CD4-positive, alpha-beta memory T cell (primary cell): ENCODE data around the gene SMKR1. TPM values are rescaled to one million over a fixed set of nuclear protein-coding genes. Genes with fewer than 3 reads are reported as not detected.
"Not testable (repeated sequence)": the region's sequence is repeated elsewhere in the genome, so short reads cannot be mapped to it uniquely, and the experiment has no call there.

Experiments
- CTCF ChIA-PET: fragments of 350-600 bp; sonication (Branson Sonifier 250); formaldehyde crosslinking; loops from one replicate; lab custom pipeline; 2021; ENCODE audit warnings: inconsistent platforms; ENCODE audit not compliant: partially characterized antibody; lab: Charles Lee
- POLR2A ChIA-PET: fragments of 350-600 bp; sonication (Branson Sonifier 250); formaldehyde crosslinking; loops from one replicate; lab custom pipeline; 2021; ENCODE audit not compliant: partially characterized antibody; lab: Charles Lee
- DNase-seq, 5 donors: peaks; one replicate each; pipeline versions ENCODE4 v3.0.0 to v3.0.0-alpha.2; 2020 to 2022; ENCODE audit warnings: mixed read lengths in 1 of 5
- H3K27ac ChIP-seq: one replicate; pipeline ENCODE4 v1.7.0; 2013; ENCODE audit warnings: low read depth, low read length
- H3K27me3 ChIP-seq: 2 replicates; pipeline ENCODE4 v1.7.0; 2013; ENCODE audit warnings: mild to moderate bottlenecking, low read length, moderate library complexity; ENCODE audit not compliant: insufficient read depth
- H3K36me3 ChIP-seq: 2 replicates; pipeline ENCODE4 v1.7.0; 2013; ENCODE audit warnings: mild to moderate bottlenecking, low read length, moderate library complexity; ENCODE audit not compliant: insufficient read depth
- H3K4me1 ChIP-seq: 2 replicates; pipeline ENCODE4 v1.7.0; 2013; ENCODE audit warnings: mild to moderate bottlenecking, low read length, moderate library complexity; ENCODE audit not compliant: insufficient read depth
- H3K4me3 ChIP-seq, 2 donors: one replicate each; pipeline ENCODE4 v1.7.0; 2013; ENCODE audit warnings: low read length in 2 of 2, mild to moderate bottlenecking in 1 of 2
- H3K9me3 ChIP-seq, 2 donors: one replicate each; pipeline ENCODE4 v1.7.0; 2013; ENCODE audit warnings: low read length in 2 of 2, control low read depth in 1 of 2; ENCODE audit not compliant: control insufficient read depth in 1 of 2
- H3K27ac Mint-ChIP-seq, 7 donors: one replicate each; pipeline ENCODE4 v1.8.0; 2020 to 2021; ENCODE audit warnings: mixed read lengths in 7 of 7, mild to moderate bottlenecking in 6 of 7, inconsistent platforms in 3 of 7, moderate library complexity in 3 of 7
- H3K27me3 Mint-ChIP-seq, 2 donors: one replicate each; pipeline ENCODE4 v1.8.0; 2020 to 2021; ENCODE audit warnings: mixed read lengths in 2 of 2
- H3K36me3 Mint-ChIP-seq, 2 donors: one replicate each; pipeline ENCODE4 v1.8.0; 2020 to 2021; ENCODE audit warnings: mixed read lengths in 2 of 2, inconsistent platforms in 1 of 2, mild to moderate bottlenecking in 1 of 2
- H3K4me1 Mint-ChIP-seq, 4 donors: one replicate each; pipeline ENCODE4 v1.8.0; 2020 to 2021; ENCODE audit warnings: mixed read lengths in 4 of 4, mild to moderate bottlenecking in 1 of 4
- H3K4me3 Mint-ChIP-seq, 8 donors: one replicate each; pipeline ENCODE4 v1.8.0; 2020 to 2021; ENCODE audit warnings: mixed read lengths in 8 of 8, mild to moderate bottlenecking in 7 of 8, moderate library complexity in 6 of 8, inconsistent platforms in 3 of 8
- H3K9me3 Mint-ChIP-seq, 8 donors: one replicate each; pipeline ENCODE4 v1.8.0; 2020 to 2021; ENCODE audit warnings: mixed read lengths in 8 of 8, mild to moderate bottlenecking in 5 of 8, inconsistent platforms in 3 of 8, moderate library complexity in 1 of 8
- intact Hi-C: fragments of 100-400 bp; cut with micrococcal nuclease; formaldehyde crosslinking; loops from one replicate; pipeline ENCODE4 v1.15.1; 2023
- polyA plus RNA-seq, 2 donors: library from polyadenylated mRNA; unstranded; fragments of 300-500 nt; fragmentation: Illumina TruSeq; gene quantifications; one replicate each; pipeline ENCODE4 v1.2.3, GENCODE V29; 2021
- total RNA-seq, 2 experiments: library from RNA; stranded (reverse); gene quantifications; one replicate each; pipeline ENCODE4 v1.2.3, GENCODE V29; 2021

SMKR1 gene
- total and polyA plus RNA-seq, 4 experiments from 2014 or later: 1.2 to 7.9 (median 2.0) TPM

DNA sequence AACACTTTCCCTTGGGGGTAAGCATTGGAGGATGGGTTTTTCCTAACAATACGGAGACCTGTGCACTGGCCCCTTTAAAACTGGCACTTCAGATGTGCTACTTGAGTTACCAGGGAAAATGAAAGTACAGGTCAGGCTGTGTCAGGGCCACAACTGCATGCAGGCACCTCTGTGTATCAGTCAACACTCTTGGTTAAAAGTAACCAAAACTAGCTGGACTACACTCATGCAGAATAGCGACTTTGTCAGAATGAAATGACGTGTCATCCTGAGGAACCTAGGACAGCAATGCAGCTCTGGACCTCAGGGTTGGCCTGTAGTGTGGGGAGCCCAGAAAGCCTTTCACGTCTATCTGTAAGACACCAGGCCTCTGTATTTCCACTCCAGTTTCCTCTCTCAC lies 33.8 kb upstream of the SMKR1 start:
- Mint-ChIP-seq H3K4me1 (no peaks in the 10 kb centered on the region), H3K4me3 (no peak overlapping the region), H3K9me3 (no peaks in the 10 kb centered on the region), H3K36me3 (no peaks in the 10 kb centered on the region), H3K27ac (peak overlapping the region in 1 of 7 donors; percentile 35), H3K27me3 (no peaks in the 10 kb centered on the region)
- Histone ChIP-seq H3K36me3 (no peaks in the 10 kb centered on the region), H3K4me3 (no peak overlapping the region), H3K9me3 (no peaks in the 10 kb centered on the region), H3K4me1 (no peaks in the 10 kb centered on the region), H3K27me3 (no peaks in the 10 kb centered on the region), H3K27ac (no peak overlapping the region)
- CTCF ChIA-PET: interaction anchor here (0.9 to 8.1 kb wide), 7 partner anchors 12 to 126 kb away, joined by 3 to 136 read pairs (median 4); no protein-coding TSS in a partner anchor
- POLR2A ChIA-PET: no interaction called here
- intact Hi-C loops: no loop called here
- DNase-seq: peak in 1 of 5 donors; percentile 1

DNA sequence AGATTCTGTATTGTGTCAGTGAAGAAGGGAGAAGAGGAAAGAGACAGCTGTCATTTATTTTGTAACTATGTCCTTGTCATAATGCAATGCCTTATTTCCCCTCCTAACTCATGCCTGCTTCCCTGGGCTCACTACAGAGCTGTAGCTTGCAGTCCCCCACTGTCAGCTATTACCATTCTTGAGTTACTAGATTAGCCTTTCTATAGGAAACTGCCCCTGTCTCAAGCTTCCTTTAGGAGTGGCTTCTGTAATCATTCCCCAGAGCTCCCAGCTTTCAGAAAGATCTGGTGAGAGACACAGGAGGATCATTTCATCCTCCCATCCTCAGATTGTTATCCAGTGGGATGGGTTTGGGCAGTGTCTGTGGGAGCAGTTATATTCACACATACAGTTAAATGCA lies 32.4 kb upstream of the SMKR1 start:
- ChIA-PET POLR2A (no interaction called here), CTCF (interaction anchor here (0.6 to 8.1 kb wide), 10 partner anchors 17 to 801 kb away, joined by 3 to 136 read pairs (median 3); no protein-coding TSS in a partner anchor)
- Histone ChIP-seq H3K9me3 (no peaks in the 10 kb centered on the region), H3K4me3 (no peak overlapping the region), H3K27me3 (no peaks in the 10 kb centered on the region), H3K36me3 (no peaks in the 10 kb centered on the region), H3K27ac (no peak overlapping the region), H3K4me1 (no peaks in the 10 kb centered on the region)
- Mint-ChIP-seq H3K4me1 (no peaks in the 10 kb centered on the region), H3K9me3 (no peaks in the 10 kb centered on the region), H3K27me3 (no peaks in the 10 kb centered on the region), H3K4me3 (no peak overlapping the region), H3K36me3 (no peaks in the 10 kb centered on the region), H3K27ac (no peak overlapping the region)
- no peak for DNase-seq
- intact Hi-C loops: loop anchor here (5.0 to 10.0 kb wide), 2 partner anchors 542 to 565 kb away; no protein-coding TSS in a partner anchor

DNA sequence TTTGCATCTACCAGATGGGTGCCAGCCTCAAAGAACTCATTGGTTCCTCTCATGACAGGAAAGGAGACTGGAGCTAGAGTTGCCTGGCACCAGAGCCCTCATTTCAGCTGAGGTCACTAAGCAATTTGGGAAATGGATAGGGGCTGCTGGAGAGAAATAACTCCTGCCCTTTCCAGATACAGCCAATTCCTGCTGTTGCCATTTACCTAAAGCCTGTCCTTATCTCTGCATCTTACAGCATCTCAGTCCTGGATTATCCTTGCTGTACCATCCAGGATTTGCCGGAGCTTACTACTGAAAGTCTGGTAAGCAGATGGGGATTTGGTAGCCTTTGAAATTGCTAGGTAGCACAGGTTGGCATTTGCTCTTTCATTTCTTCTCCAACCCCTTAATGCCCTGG lies 31.9 kb upstream of the SMKR1 start:
- Mint-ChIP-seq H3K27me3 (no peaks in the 10 kb centered on the region), H3K4me1 (no peaks in the 10 kb centered on the region), H3K4me3 (no peak overlapping the region), H3K36me3 (no peaks in the 10 kb centered on the region), H3K9me3 (no peaks in the 10 kb centered on the region), H3K27ac (no peak overlapping the region)
- no peak for DNase-seq
- Histone ChIP-seq H3K4me1 (no peaks in the 10 kb centered on the region), H3K36me3 (no peaks in the 10 kb centered on the region), H3K27ac (no peak overlapping the region), H3K4me3 (no peak overlapping the region), H3K9me3 (no peaks in the 10 kb centered on the region), H3K27me3 (no peaks in the 10 kb centered on the region)
- intact Hi-C loops: loop anchor here (5.0 to 10.0 kb wide), 2 partner anchors 542 to 566 kb away; no protein-coding TSS in a partner anchor
- ChIA-PET POLR2A (no interaction called here), CTCF (interaction anchor here (0.6 to 8.1 kb wide), 11 partner anchors 18 to 801 kb away, joined by 3 to 136 read pairs (median 3); no protein-coding TSS in a partner anchor)

DNA sequence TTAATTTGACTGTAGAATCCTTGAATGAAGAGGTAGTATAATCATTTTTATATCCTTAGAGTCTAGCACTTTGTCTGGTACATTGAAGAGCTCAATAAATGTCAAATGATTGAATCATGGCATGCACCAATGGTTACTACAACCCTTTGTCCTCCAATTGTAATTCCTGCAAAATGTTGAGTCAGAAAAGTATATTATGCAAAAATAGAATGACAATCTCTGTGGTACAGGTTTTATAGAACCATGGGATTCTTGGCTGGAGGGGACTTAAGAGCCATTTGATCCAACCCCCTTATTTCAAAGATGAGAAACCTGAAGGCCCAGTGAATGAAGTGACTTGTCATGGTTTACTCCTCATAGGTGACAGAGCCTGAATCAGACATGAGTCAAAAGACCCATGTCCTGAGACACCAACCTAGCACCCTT lies 30.9 kb upstream of the SMKR1 start:
- intact Hi-C loops: loop anchor here (5.0 to 10.0 kb wide), 2 partner anchors 541 to 567 kb away; no protein-coding TSS in a partner anchor
- H3K36me3 ChIP-seq: no peaks in the 10 kb centered on the region
- H3K4me1 ChIP-seq: no peaks in the 10 kb centered on the region
- Mint-ChIP-seq H3K4me3 (no peak overlapping the region), H3K36me3 (no peaks in the 10 kb centered on the region), H3K27ac (no peak overlapping the region), H3K4me1 (no peaks in the 10 kb centered on the region), H3K27me3 (no peaks in the 10 kb centered on the region), H3K9me3 (no peaks in the 10 kb centered on the region)
- H3K4me3 ChIP-seq: no peak overlapping the region
- no peak overlapping the region for H3K27ac ChIP-seq
- ChIA-PET POLR2A (no interaction called here), CTCF (interaction anchor here (0.6 to 8.1 kb wide), 20 partner anchors 9 to 380 kb away, joined by 3 to 136 read pairs (median 4); partner anchors contain the start of gene STRIP2)
- DNase-seq: no peak
- no peaks in the 10 kb centered on the region for H3K9me3 ChIP-seq
- H3K27me3 ChIP-seq: no peaks in the 10 kb centered on the region

DNA sequence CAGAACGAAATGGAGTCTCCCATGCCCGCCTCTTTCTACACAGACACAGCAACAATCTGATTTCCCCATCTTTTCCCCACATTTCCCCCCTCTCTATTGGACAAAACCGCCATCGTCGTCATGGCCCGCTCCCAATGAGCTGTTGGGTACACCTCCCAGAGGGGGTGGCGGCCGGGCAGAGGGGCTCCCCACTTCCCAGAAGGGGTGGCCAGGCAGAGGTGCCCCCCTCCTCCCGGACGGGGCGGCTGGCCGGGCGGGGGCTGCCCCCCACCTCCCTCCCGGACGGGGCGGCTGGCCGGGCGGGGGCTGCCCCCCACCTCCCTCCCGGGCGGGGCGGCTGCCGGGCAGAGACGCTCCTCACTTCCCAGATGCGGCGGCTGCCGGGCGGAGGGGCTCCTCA lies 26.4 kb upstream of the SMKR1 start:
- H3K9me3 Mint-ChIP-seq, H3K36me3 ChIP-seq, POLR2A ChIA-PET, H3K27me3 Mint-ChIP-seq, H3K9me3 ChIP-seq, H3K36me3 Mint-ChIP-seq, H3K27me3 ChIP-seq, CTCF ChIA-PET, H3K4me1 ChIP-seq, H3K4me1 Mint-ChIP-seq, DNase-seq, H3K27ac Mint-ChIP-seq, H3K4me3 Mint-ChIP-seq, H3K4me3 ChIP-seq, H3K27ac ChIP-seq: not testable (repeated sequence)
- intact Hi-C loops: loop anchor here (10.0 kb wide), 1 partner anchor 571 kb away; no protein-coding TSS in a partner anchor

DNA sequence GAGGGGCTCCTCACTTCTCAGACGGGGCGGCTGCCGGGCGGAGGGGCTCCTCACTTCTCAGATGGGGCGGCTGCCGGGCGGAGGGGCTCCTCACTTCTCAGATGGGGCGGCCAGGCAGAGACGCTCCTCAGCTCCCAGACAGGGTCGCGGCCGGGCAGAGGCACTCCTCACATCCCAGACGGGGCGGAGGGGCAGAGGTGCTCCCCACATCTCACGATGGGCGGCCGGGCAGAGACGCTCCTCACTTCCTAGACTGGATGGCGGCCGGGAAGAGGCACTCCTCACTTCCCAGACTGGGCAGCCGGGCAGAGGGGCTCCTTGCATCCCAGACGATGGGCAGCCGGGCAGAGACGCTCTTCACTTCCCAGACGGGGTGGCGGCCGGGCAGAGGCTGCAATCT lies 25.9 kb upstream of the SMKR1 start:
- H3K4me3 ChIP-seq, H3K36me3 Mint-ChIP-seq, H3K9me3 ChIP-seq, H3K27me3 ChIP-seq, H3K4me1 ChIP-seq, H3K4me1 Mint-ChIP-seq, H3K9me3 Mint-ChIP-seq, H3K4me3 Mint-ChIP-seq, H3K27me3 Mint-ChIP-seq, H3K27ac Mint-ChIP-seq, DNase-seq, H3K27ac ChIP-seq, POLR2A ChIA-PET, H3K36me3 ChIP-seq, CTCF ChIA-PET: not testable (repeated sequence)
- intact Hi-C loops: loop anchor here (10.0 kb wide), 1 partner anchor 572 kb away; no protein-coding TSS in a partner anchor

DNA sequence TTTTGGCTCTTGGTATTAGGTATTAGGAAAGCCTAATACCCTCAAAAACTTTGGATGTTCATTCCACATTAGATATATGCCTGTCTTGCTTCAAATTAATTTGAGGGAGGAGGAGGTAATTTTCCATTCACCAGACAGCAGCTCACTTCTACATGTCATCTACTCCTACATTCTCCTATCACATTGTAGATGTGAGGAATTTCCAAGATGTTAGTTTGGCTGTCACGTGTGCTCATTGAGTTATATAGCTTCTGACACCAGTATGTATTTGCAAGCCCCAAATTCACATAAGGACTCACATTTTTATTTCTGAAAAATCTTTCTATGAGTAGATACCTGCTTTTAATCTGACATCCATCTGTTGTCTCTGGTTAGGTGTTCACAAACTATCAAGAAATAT lies 22.5 kb upstream of the SMKR1 start:
- no peak for DNase-seq
- ChIA-PET POLR2A (no interaction called here), CTCF (interaction anchor here (0.7 to 1.4 kb wide), 2 partner anchors 101 to 112 kb away, joined by 3 to 5 read pairs; no protein-coding TSS in a partner anchor)
- H3K27me3 ChIP-seq: no peaks in the 10 kb centered on the region
- H3K27ac Mint-ChIP-seq: no peak overlapping the region
- H3K27ac ChIP-seq: no peak overlapping the region
- no peaks in the 10 kb centered on the region for H3K4me1 ChIP-seq
- no peaks in the 10 kb centered on the region for H3K9me3 ChIP-seq
- H3K9me3 Mint-ChIP-seq: no peaks in the 10 kb centered on the region
- H3K36me3 ChIP-seq: no peaks in the 10 kb centered on the region
- H3K4me3 Mint-ChIP-seq: no peak overlapping the region
- H3K4me1 Mint-ChIP-seq: no peaks in the 10 kb centered on the region
- no peak overlapping the region for H3K4me3 ChIP-seq
- H3K36me3 Mint-ChIP-seq: no peaks in the 10 kb centered on the region
- no peaks in the 10 kb centered on the region for H3K27me3 Mint-ChIP-seq
- intact Hi-C loops: loop anchor here (10.0 kb wide), 1 partner anchor 575 kb away; no protein-coding TSS in a partner anchor
